HepG2 (cell line): Measurements from ENCODE around the gene JADE3. TPM values are rescaled to one million over a fixed set of nuclear protein-coding genes. Genes with fewer than 3 reads are reported as not detected.

Experiments
- ATAC-seq: fragments of 200-7000 bp; cut with Tn5 transposase; 3 replicates; pipeline ENCODE4 v1.9.1; 2020; ENCODE audit warnings: mild to moderate bottlenecking, moderate library complexity
- BruUV-seq: library from RNA; stranded (reverse); fragments of 400-500 nt; replicated peaks from 2 replicates; lab custom pipeline; 2021; lab: Mats Ljungman, UMichigan
- CTCF ChIA-PET: fragments of 300-600 bp; formaldehyde crosslinking; extraction: SDS; loops from one replicate; lab custom pipeline; 2021; ENCODE audit warnings: low total read pairs, inconsistent platforms, low intra/inter-chr PET ratio; lab: Yijun Ruan, JAX
- POLR2A ChIA-PET: fragments of 350-600 bp; sonication (Branson Sonifier 250); formaldehyde crosslinking; loops from one replicate; lab custom pipeline; 2020; ENCODE audit warnings: antibody characterized with exemption, inconsistent platforms; lab: Yijun Ruan, JAX
- DNase-seq: peaks from one replicate; pipeline ENCODE4 v3.0.0-alpha.2; 2015; ENCODE audit warnings: low spot score
- FAIRE-seq: peaks from 3 replicates; lab custom pipeline; 2011; peaks lifted over from hg19 to GRCh38; lab: Jason Lieb, UNC
- H2AFZ ChIP-seq: one replicate; pipeline ENCODE4 v1.6.1; 2011; ENCODE audit warnings: low read length, inconsistent platforms
- H3K27ac ChIP-seq: fragments of 300-600 bp; 3 replicates; pipeline ENCODE4 v1.8.0; 2011; ENCODE audit warnings: mixed run types, mild to moderate bottlenecking, mixed read lengths, low read length, inconsistent platforms; ENCODE audit not compliant: insufficient read depth; ENCODE audit errors: extremely low read length
- H3K27me3 ChIP-seq, 2 experiments: fragments of 200-600 bp in 1 of 2; 2 replicates in 1 of 2; 3 replicates in 1 of 2; pipeline versions ENCODE4 v1.6.0 to v1.8.0; 2011; ENCODE audit warnings: low read length in 2 of 2, mild to moderate bottlenecking in 2 of 2, moderate library complexity in 2 of 2, inconsistent platforms in 1 of 2; ENCODE audit not compliant: insufficient read depth in 2 of 2, control insufficient read depth in 1 of 2
- H3K36me3 ChIP-seq, 2 experiments: fragments of 200-600 bp in 1 of 2; replicated peaks in 1 of 2; 2 replicates in 1 of 2; 3 replicates in 1 of 2; pipeline versions ENCODE4 v1.5.1 to v1.8.0; 2011; ENCODE audit warnings: low read length in 2 of 2, inconsistent platforms in 1 of 2; ENCODE audit not compliant: insufficient read depth in 2 of 2, control insufficient read depth in 1 of 2
- H3K4me1 ChIP-seq: 2 replicates; pipeline ENCODE4 v1.5.1; 2012; ENCODE audit warnings: low read length, inconsistent platforms; ENCODE audit not compliant: insufficient read depth
- H3K4me2 ChIP-seq: 2 replicates; pipeline ENCODE4 v1.6.0; 2011; ENCODE audit warnings: low read depth, low read length, inconsistent platforms
- H3K4me3 ChIP-seq, 3 experiments: fragments of 200-600 bp in 1 of 3; sonication (generic), shearing (Covaris generic) in 1 of 3; replicated peaks in 1 of 3; 2 replicates each; pipeline ENCODE4 v1.5.1; 2011 to 2016; ENCODE audit warnings: low read length in 3 of 3, inconsistent platforms in 2 of 3, low read depth in 2 of 3, mild to moderate bottlenecking in 2 of 3, control low read depth in 1 of 3, mixed read lengths in 1 of 3; ENCODE audit not compliant: insufficient read depth in 1 of 3
- H3K79me2 ChIP-seq: one replicate; pipeline ENCODE4 v1.6.1; 2011; ENCODE audit warnings: low read length, inconsistent platforms; ENCODE audit not compliant: insufficient read depth
- H3K9ac ChIP-seq: 2 replicates; pipeline ENCODE4 v1.6.0; 2011; ENCODE audit warnings: mild to moderate bottlenecking, low read depth, low read length, inconsistent platforms; ENCODE audit not compliant: insufficient read depth
- H3K9me3 ChIP-seq: 2 replicates; pipeline ENCODE4 v1.5.1; 2012; ENCODE audit warnings: mild to moderate bottlenecking, low read length
- H4K20me1 ChIP-seq: 2 replicates; pipeline ENCODE4 v1.6.0; 2011; ENCODE audit warnings: inconsistent platforms, mild to moderate bottlenecking, low read length, moderate library complexity; ENCODE audit not compliant: insufficient read depth
- ATF1 ChIP-seq: IDR thresholded peaks from 2 replicates; pipeline ENCODE4 v1.6.1; 2016; ENCODE audit warnings: mild to moderate bottlenecking, control low read depth
- FLYWCH1 ChIP-seq: sonication (generic); formaldehyde crosslinking; IDR thresholded peaks from 2 replicates; pipeline ENCODE4 v1.8.1; 2023; ENCODE audit warnings: mild to moderate bottlenecking, missing genetic modification reagents
- GATAD2A ChIP-seq: IDR thresholded peaks from 2 replicates; pipeline ENCODE4 v1.6.1; 2016
- HOXA3 ChIP-seq: sonication (generic); formaldehyde crosslinking; IDR thresholded peaks from 2 replicates; pipeline ENCODE4 v1.5.0; 2020; ENCODE audit warnings: missing genetic modification reagents
- IRX3 ChIP-seq: sonication (generic); formaldehyde crosslinking; IDR thresholded peaks from 2 replicates; pipeline ENCODE4 v1.8.1; 2023; ENCODE audit warnings: mild to moderate bottlenecking, low read depth, missing genetic modification reagents, borderline replicate concordance
- ZFP82 ChIP-seq: sonication (generic); formaldehyde crosslinking; IDR thresholded peaks from 2 replicates; pipeline ENCODE4 v1.5.1; 2020; ENCODE audit warnings: mild to moderate bottlenecking, missing genetic modification reagents, borderline replicate concordance
- ZMYM4 ChIP-seq: sonication (generic); formaldehyde crosslinking; IDR thresholded peaks from 2 replicates; pipeline ENCODE4 v1.8.1; 2023; ENCODE audit warnings: mild to moderate bottlenecking, missing genetic modification reagents
- WGBS: methylation state at CpG from one replicate; pipeline ENCODE4 v1.1.6; 2017; ENCODE audit warnings: low lambda C conversion rate; 5-methylcytosine and 5-hydroxymethylcytosine counted together
- in situ Hi-C: cut with HindIII; loops from 2 replicates; pipeline ENCODE4 v1.10.0; 2017; ENCODE audit warnings: low pct_unique_long_range_greater_than_20kb; ENCODE audit not compliant: extremely low pct_ligation_motif_present
- intact Hi-C: fragments of 100-400 bp; cut with micrococcal nuclease; formaldehyde crosslinking; loops from one replicate; pipeline ENCODE4 v1.10.0; 2022; ENCODE audit not compliant: unreplicated experiment
- polyA plus RNA-seq, 8 experiments: library from polyadenylated mRNA; depleted of rRNA in 3 of 8; stranded (reverse) in 7 of 8; unstranded in 1 of 8; fragments of >200 nt; fragmentation: Illumina TruSeq in 4 of 8; extraction: Trizol in 4 of 8; gene quantifications; 2 replicates each; pipeline versions ENCODE4 v1.2.1 to v1.2.3, GENCODE V29; 2011 to 2016; ENCODE audit warnings: low read depth in 4 of 8, missing spikeins in 1 of 8, mixed read lengths in 1 of 8; ENCODE audit not compliant: insufficient read depth in 1 of 8
- total RNA-seq, 5 experiments: library from RNA; depleted of rRNA; stranded (reverse); fragments of >200 nt; fragmentation: Illumina TruSeq; extraction: Trizol; gene quantifications; 2 replicates each; pipeline ENCODE4 v1.2.3, GENCODE V29; 2016; ENCODE audit warnings: low read depth in 1 of 5
- TF ChIP-seq, protein P1 (sequence below), 2 experiments: IDR thresholded peaks; 2 replicates each; pipeline ENCODE4 v1.6.1; 2011 to 2012; ENCODE audit warnings: low read length in 2 of 2, borderline replicate concordance in 1 of 2, low read depth in 1 of 2, mild to moderate bottlenecking in 1 of 2, moderate library complexity in 1 of 2
- TF ChIP-seq, protein P2 (sequence below): sonication (generic); formaldehyde crosslinking; IDR thresholded peaks from 2 replicates; pipeline ENCODE4 v1.4.0; 2020; ENCODE audit warnings: mild to moderate bottlenecking, missing genetic modification reagents, borderline replicate concordance

JADE3 gene
- total and polyA plus RNA-seq, 2 of the 13 experiments (the other 11 are each of a cell fraction or from before 2014, with no cell fraction given): 7.7 to 7.8 TPM

DNA sequence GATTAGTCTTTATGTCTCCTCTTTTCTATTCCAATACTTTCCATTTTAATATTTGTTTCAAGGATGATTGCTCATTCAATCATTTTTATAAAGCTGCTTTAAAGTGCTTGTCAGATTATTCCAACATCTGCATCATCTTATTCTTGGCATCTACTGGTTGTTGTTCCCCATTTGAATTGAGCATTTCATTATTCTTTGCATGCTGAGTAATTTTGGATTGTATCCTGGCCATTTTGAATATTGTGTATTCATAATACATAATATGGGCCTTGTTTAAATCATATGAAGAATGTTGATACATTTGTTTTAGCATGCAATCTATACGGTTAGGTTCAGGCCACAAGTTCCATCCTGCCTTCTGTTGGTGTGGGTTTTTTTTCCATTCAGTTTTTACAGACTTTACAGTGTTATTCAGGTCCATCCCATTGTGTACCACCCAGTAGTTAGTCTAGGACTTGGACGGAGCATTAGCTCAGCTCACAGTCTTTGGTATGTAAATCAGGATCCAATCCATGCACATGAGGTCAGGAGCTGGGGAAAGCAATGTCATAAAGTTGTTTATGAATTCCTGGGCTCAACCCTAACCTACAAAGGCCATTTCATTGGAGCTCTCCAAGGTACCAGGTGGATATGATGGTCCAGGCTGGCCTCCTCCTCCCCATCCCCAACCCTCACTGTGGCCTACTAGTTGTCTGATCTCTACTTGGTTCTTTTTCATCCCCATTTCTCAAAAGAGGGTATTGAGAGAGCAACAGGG lies 186.3 kb downstream of the JADE3 start:
- POLR2A ChIA-PET: no interaction called here
- no TSS peak for BruUV-seq
- Histone ChIP-seq H3K4me1 (no peaks in the 10 kb centered on the region), H3K4me3 (no peak overlapping the region), H3K4me2 (no peak overlapping the region), H3K9ac (no peak overlapping the region), H4K20me1 (no peaks in the 10 kb centered on the region), H3K27ac (no peak overlapping the region), H2AFZ (no peak overlapping the region), H3K36me3 (peaks cover 2 to 21% of the 10 kb centered on the region in 2 experiments; a peak in 3 of 5 replicates), H3K9me3 (no peaks in the 10 kb centered on the region), H3K79me2 (no peaks in the 10 kb centered on the region), H3K27me3 (no peaks in the 10 kb centered on the region)
- no peak for TF ChIP-seq ZMYM4 (CRISPR knock-in tag)
- TF ChIP-seq, protein P1, sequence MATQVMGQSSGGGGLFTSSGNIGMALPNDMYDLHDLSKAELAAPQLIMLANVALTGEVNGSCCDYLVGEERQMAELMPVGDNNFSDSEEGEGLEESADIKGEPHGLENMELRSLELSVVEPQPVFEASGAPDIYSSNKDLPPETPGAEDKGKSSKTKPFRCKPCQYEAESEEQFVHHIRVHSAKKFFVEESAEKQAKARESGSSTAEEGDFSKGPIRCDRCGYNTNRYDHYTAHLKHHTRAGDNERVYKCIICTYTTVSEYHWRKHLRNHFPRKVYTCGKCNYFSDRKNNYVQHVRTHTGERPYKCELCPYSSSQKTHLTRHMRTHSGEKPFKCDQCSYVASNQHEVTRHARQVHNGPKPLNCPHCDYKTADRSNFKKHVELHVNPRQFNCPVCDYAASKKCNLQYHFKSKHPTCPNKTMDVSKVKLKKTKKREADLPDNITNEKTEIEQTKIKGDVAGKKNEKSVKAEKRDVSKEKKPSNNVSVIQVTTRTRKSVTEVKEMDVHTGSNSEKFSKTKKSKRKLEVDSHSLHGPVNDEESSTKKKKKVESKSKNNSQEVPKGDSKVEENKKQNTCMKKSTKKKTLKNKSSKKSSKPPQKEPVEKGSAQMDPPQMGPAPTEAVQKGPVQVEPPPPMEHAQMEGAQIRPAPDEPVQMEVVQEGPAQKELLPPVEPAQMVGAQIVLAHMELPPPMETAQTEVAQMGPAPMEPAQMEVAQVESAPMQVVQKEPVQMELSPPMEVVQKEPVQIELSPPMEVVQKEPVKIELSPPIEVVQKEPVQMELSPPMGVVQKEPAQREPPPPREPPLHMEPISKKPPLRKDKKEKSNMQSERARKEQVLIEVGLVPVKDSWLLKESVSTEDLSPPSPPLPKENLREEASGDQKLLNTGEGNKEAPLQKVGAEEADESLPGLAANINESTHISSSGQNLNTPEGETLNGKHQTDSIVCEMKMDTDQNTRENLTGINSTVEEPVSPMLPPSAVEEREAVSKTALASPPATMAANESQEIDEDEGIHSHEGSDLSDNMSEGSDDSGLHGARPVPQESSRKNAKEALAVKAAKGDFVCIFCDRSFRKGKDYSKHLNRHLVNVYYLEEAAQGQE (IDR thresholded peaks at IDR 0.05; ENCODE audit: borderline replicate concordance in 1 of 2, low read depth in 1 of 2, low read length in 2 of 2): peak; percentile 1 to 80
- no peak for ATAC-seq
- intact Hi-C loops (no loop called here), in situ Hi-C loops (no loop called here)
- WGBS: 80% methylated on average over 2 of the region's 2 CpGs
- DNase-seq: no peak
- CTCF ChIA-PET: no interaction called here
- no peak for FAIRE-seq

DNA sequence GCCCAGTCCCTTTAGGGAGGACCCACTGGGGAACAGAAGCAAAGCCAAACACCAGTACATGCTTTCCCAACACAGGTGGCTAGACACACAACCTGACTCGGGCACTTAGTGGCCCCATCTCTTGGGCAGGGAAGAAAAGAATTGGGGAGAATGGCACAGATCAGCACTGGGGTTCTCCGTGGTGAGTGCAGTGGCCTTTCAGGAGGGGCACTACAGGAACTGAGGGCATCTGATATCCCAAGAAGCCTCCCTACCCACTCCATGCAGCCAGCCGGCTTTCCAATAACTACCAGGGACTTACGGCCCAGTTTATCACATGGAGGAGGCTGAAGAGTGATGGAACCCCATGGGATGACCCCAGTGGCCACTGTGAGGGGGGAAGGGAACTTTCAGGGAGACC lies 189.0 kb downstream of the JADE3 start:
- H3K4me2 ChIP-seq: no peak overlapping the region
- H3K27me3 ChIP-seq: no peaks in the 10 kb centered on the region
- no peak overlapping the region for H3K27ac ChIP-seq
- intact Hi-C loops (no loop called here), in situ Hi-C loops (no loop called here)
- H3K4me1 ChIP-seq: no peaks in the 10 kb centered on the region
- no peaks in the 10 kb centered on the region for H3K9me3 ChIP-seq
- BruUV-seq: no TSS peak
- DNase-seq (no peak), FAIRE-seq (no peak), ATAC-seq (no peak)
- H3K79me2 ChIP-seq: no peaks in the 10 kb centered on the region
- CTCF ChIA-PET: no interaction called here
- POLR2A ChIA-PET: no interaction called here
- no peak overlapping the region for H2AFZ ChIP-seq
- WGBS: 90% methylated on average over 3 of the region's 4 CpGs
- peaks cover 2 to 14% of the 10 kb centered on the region in 2 experiments; a peak in 3 of 5 replicates for H3K36me3 ChIP-seq
- H4K20me1 ChIP-seq: no peaks in the 10 kb centered on the region
- H3K4me3 ChIP-seq: no peak overlapping the region
- H3K9ac ChIP-seq: no peak overlapping the region
- TF ChIP-seq ATF1 (CRISPR knock-in tag) (no peak), FLYWCH1 (CRISPR knock-in tag) (no peak), HOXA3 (CRISPR knock-in tag) (no peak), ZFP82 (CRISPR knock-in tag) (no peak), GATAD2A (CRISPR knock-in tag) (no peak), IRX3 (CRISPR knock-in tag) (no peak)
- TF ChIP-seq, protein P2, sequence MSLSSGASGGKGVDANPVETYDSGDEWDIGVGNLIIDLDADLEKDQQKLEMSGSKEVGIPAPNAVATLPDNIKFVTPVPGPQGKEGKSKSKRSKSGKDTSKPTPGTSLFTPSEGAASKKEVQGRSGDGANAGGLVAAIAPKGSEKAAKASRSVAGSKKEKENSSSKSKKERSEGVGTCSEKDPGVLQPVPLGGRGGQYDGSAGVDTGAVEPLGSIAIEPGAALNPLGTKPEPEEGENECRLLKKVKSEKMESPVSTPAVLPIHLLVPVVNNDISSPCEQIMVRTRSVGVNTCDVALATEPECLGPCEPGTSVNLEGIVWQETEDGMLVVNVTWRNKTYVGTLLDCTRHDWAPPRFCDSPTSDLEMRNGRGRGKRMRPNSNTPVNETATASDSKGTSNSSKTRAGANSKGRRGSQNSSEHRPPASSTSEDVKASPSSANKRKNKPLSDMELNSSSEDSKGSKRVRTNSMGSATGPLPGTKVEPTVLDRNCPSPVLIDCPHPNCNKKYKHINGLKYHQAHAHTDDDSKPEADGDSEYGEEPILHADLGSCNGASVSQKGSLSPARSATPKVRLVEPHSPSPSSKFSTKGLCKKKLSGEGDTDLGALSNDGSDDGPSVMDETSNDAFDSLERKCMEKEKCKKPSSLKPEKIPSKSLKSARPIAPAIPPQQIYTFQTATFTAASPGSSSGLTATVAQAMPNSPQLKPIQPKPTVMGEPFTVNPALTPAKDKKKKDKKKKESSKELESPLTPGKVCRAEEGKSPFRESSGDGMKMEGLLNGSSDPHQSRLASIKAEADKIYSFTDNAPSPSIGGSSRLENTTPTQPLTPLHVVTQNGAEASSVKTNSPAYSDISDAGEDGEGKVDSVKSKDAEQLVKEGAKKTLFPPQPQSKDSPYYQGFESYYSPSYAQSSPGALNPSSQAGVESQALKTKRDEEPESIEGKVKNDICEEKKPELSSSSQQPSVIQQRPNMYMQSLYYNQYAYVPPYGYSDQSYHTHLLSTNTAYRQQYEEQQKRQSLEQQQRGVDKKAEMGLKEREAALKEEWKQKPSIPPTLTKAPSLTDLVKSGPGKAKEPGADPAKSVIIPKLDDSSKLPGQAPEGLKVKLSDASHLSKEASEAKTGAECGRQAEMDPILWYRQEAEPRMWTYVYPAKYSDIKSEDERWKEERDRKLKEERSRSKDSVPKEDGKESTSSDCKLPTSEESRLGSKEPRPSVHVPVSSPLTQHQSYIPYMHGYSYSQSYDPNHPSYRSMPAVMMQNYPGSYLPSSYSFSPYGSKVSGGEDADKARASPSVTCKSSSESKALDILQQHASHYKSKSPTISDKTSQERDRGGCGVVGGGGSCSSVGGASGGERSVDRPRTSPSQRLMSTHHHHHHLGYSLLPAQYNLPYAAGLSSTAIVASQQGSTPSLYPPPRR (CRISPR knock-in tag): no peak
